HG03039 (cell line): ENCODE results near the gene NRCAM.
A peak's percentile ranks its signal among the peaks of the same experiment; 100 is the strongest.

Source experiments
- ATAC-seq: cut with Tn5 transposase; IDR thresholded peaks from one replicate; pipeline ENCODE4 v1.9.1; 2021; ENCODE audit warnings: mild to moderate bottlenecking, moderate library complexity; ENCODE audit not compliant: unreplicated experiment

Gene NRCAM

GRCh38 chr7:108427766-108428165, 28.5 kb downstream of the NRCAM start:
- no peak for ATAC-seq

GRCh38 chr7:108425714-108426275, 30.4 kb downstream of the NRCAM start:
- no peak for ATAC-seq

- no peak for ATAC-seq
Observed at GRCh38 chr7:108424013-108424412, 32.2 kb downstream of the NRCAM start.

- ATAC-seq = no peak
Observed at GRCh38 chr7:108423089-108423989, 32.9 kb downstream of the NRCAM start.

GRCh38 chr7:108421720-108422331, 34.4 kb downstream of the NRCAM start:
- no peak for ATAC-seq

- ATAC-seq = no peak
Observed at GRCh38 chr7:108419961-108420908, 36.0 kb downstream of the NRCAM start.

GRCh38 chr7:108418946-108419345, 37.3 kb downstream of the NRCAM start:
- ATAC-seq = no peak

GRCh38 chr7:108417926-108418325, 38.3 kb downstream of the NRCAM start:
- no peak for ATAC-seq

GRCh38 chr7:108417144-108417543, 39.1 kb downstream of the NRCAM start:
- no peak for ATAC-seq

- ATAC-seq = peak; percentile 80
Observed at GRCh38 chr7:108415821-108416536, 40.3 kb downstream of the NRCAM start.

- no peak for ATAC-seq
Observed at GRCh38 chr7:108415084-108415483, 41.2 kb downstream of the NRCAM start.

GRCh38 chr7:108413782-108414492, 42.3 kb downstream of the NRCAM start:
- no peak for ATAC-seq

GRCh38 chr7:108413337-108413736, 42.9 kb downstream of the NRCAM start:
- ATAC-seq = no peak

GRCh38 chr7:108409146-108409545, 47.1 kb downstream of the NRCAM start:
- ATAC-seq = no peak

- no peak for ATAC-seq
Observed at GRCh38 chr7:108408296-108408991, 47.8 kb downstream of the NRCAM start.

- no peak for ATAC-seq
Observed at GRCh38 chr7:108407676-108408075, 48.6 kb downstream of the NRCAM start.

GRCh38 chr7:108406222-108406890, 49.9 kb downstream of the NRCAM start:
- no peak for ATAC-seq
